NCI-H510A (cell line): ENCODE results near the gene BSPRY.
A peak's percentile ranks its signal among the peaks of the same experiment; 100 is the strongest.
"Not testable (repeated sequence)": the region's sequence is repeated elsewhere in the genome, so short reads cannot be mapped to it uniquely, and the experiment has no call there.

Source experiments
- DNase-seq: peaks from one replicate; lab custom pipeline; 2025; lab: John Stamatoyannopoulos, UW

The BSPRY gene

GRCh38 chr9:113341712-113342410 is 7.5 kb upstream of the BSPRY start:
- peak; percentile 56 for DNase-seq

- peak; percentile 88 for DNase-seq
These were observed 5.6 kb upstream of the BSPRY start for GRCh38 chr9:113343732-113344231.

GRCh38 chr9:113345190-113345589 is 4.2 kb upstream of the BSPRY start:
- no peak for DNase-seq

GRCh38 chr9:113345671-113346070 is 3.7 kb upstream of the BSPRY start:
- no peak for DNase-seq

- DNase-seq: no peak
These were observed 904 bp upstream of the BSPRY start for GRCh38 chr9:113348437-113348836.

GRCh38 chr9:113349066-113349444 is 286 bp upstream of the BSPRY start:
- DNase-seq: no peak

- no peak for DNase-seq
These were observed 843 bp downstream of the BSPRY start for GRCh38 chr9:113350107-113350661.

GRCh38 chr9:113350937-113351336 is 1.6 kb downstream of the BSPRY start:
- DNase-seq: no peak

GRCh38 chr9:113352006-113352405 is 2.7 kb downstream of the BSPRY start:
- DNase-seq: no peak

GRCh38 chr9:113352411-113352810 is 3.1 kb downstream of the BSPRY start:
- DNase-seq: no peak

GRCh38 chr9:113355040-113355596 is 5.8 kb downstream of the BSPRY start:
- DNase-seq: no peak

GRCh38 chr9:113356686-113357292 is 7.4 kb downstream of the BSPRY start:
- DNase-seq: no peak

- no peak for DNase-seq
These were observed 10.0 kb downstream of the BSPRY start for GRCh38 chr9:113359385-113359784.

- DNase-seq: no peak
These were observed 11.0 kb downstream of the BSPRY start for GRCh38 chr9:113360242-113360842.

- DNase-seq: no peak
These were observed 12.1 kb downstream of the BSPRY start for GRCh38 chr9:113361304-113362018.

- no peak for DNase-seq
These were observed 14.0 kb downstream of the BSPRY start for GRCh38 chr9:113363336-113363735.

GRCh38 chr9:113364951-113365350 is 15.6 kb downstream of the BSPRY start:
- DNase-seq: no peak

- not testable (repeated sequence) for DNase-seq
These were observed 16.3 kb downstream of the BSPRY start for GRCh38 chr9:113365652-113366051.

- DNase-seq: no peak
These were observed 19.1 kb downstream of the BSPRY start for GRCh38 chr9:113368348-113368981.

GRCh38 chr9:113368982-113369854 is 19.9 kb downstream of the BSPRY start:
- no peak for DNase-seq

- no peak for DNase-seq
These were observed 20.5 kb downstream of the BSPRY start for GRCh38 chr9:113369855-113370140.
